Measurements from ENCODE around the gene KLHL30.

The KLHL30 gene

DNA sequence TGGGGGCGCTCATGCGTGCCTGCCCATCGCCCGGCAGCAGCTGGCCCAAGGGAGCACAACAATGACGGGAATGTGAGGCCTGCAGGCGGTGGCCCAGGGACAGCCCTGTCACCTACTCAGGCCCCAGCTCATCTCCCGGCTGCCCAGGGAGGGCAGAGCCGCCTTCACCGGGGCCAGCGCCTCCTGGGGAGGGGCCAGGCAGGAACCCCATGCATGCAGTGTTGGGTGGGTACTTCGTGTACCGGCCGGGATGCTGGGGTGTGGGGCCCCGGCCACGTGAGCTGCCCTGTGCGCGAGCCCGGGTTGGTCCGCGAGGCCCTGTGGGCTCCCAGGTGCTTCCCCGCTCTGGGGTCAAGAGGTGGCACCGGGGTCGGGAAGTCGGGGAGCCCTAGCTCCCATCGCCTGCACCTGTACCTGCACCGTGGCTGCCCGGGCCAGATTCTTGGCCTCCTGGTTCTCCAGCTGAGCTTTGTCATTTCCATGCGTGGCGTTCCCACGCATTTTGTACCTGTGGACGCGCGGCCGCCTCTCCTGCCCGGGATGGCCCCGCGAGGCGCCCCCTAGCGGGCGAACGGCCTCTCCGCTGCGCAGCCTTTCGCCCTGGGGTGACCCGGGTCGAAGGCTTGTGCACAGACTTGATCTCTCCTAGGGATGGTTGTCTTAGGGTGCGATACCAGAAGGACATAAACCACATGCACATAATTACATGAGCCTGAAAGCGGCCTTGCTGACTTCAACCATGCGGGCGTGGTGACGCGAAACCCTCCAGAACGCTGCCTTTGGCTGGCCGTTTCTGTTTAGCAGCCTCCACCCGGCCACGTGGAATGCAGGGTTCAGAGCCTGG is 950 bp downstream of the KLHL30 start:
- no peak for TF ChIP-seq GATA3 (IDR thresholded peaks at IDR 0.05; ENCODE audit: low read depth, low read length)
- no peak for TF ChIP-seq GATA2 (IDR thresholded peaks at IDR 0.05; ENCODE audit: low read depth, low read length)

- TF ChIP-seq GATA3 (IDR thresholded peaks at IDR 0.05; ENCODE audit: low read depth, low read length) = no peak
- TF ChIP-seq GATA2 (IDR thresholded peaks at IDR 0.05; ENCODE audit: low read depth, low read length) = no peak
These were observed 1.6 kb downstream of the KLHL30 start for GRCh38 chr2:238140040-238140439.

- TF ChIP-seq GATA3 (IDR thresholded peaks at IDR 0.05; ENCODE audit: low read depth, low read length) = no peak
- TF ChIP-seq GATA2 (IDR thresholded peaks at IDR 0.05; ENCODE audit: low read depth, low read length) = no peak
These were observed 2.5 kb downstream of the KLHL30 start for GRCh38 chr2:238140721-238141540.

DNA sequence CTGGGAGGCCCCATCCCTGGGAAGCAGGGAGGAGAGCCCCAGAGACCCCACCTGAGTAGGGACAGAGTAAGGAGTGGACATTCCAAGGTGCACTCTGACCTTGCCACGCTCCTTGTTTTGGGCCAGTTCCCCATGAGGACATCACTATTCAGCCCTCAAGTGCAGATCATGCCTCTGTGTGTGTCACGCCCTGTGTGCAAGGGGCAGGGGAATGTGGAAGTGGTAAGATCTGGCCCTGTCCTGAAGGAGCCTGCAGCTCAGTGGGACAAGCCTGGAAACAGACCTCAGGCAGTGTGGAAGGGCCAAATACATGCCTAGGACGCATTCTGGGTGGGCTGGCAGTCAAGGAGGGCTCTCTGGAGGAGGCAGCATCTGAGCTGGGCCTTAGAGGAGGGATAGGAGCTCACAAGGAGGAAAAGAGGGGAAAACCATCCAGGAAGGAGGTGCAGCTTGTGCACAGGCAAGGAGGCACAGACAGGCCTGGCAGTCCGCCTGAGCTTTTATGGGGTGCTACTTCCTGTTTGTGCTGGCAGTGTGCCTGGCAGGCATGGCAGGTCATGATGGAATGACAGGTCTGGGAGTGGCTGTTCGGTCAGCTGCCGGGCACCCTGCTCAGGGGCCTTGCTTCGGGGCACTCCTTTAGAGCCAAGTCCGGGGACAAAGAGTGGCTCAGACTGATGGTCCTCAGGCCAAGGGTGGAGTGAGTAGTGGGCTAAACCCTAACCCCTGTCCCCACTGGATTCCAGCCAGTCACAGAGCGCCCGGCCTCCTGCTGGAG is 3.3 kb downstream of the KLHL30 start:
- TF ChIP-seq GATA3 (IDR thresholded peaks at IDR 0.05; ENCODE audit: low read depth, low read length) = no peak
- no peak for TF ChIP-seq GATA2 (IDR thresholded peaks at IDR 0.05; ENCODE audit: low read depth, low read length)

DNA sequence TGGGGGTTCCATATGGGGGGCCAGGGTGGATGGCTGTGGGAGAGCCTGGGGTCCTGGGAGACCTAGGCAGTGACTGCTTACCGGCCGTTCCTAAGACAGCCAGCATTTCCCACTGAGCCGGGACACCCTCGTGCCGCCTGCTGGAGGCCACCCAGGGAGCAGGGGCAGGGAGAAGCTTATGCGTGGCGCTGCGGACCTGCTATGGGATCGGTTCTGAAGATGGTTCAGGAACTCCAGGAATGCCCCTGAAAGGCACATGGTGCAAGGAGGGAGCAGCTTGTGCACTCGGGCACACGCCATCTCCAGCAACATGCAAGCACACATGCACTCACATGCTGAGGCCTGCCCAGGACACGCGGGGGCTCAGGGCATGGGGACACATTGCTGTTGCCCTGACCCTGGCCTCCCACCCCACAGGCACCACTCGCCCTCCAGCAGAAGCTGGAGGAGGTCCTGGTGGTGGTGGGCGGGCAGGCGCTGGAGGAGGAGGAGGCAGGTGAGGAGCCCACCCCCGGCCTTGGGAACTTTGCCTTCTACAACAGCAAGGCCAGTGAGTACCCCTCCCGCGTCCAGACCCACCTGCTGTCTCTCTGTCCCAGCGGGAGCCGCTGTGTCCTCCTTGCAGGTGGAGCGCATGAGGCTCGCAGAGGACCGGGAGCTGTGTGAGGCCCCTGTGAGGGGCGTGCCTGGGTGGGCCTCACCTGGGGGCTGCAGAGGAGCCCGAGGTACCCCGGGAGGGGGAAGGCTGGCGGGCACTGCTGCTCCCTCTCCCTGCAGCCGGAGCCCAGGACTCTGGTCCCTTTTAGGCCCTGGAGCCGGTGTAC is 4.1 kb downstream of the KLHL30 start:
- no peak for TF ChIP-seq GATA3 (IDR thresholded peaks at IDR 0.05; ENCODE audit: low read depth, low read length)
- no peak for TF ChIP-seq GATA2 (IDR thresholded peaks at IDR 0.05; ENCODE audit: low read depth, low read length)

- TF ChIP-seq GATA2 (IDR thresholded peaks at IDR 0.05; ENCODE audit: low read depth, low read length) (no peak), GATA3 (IDR thresholded peaks at IDR 0.05; ENCODE audit: low read depth, low read length) (no peak)
These were observed 4.9 kb downstream of the KLHL30 start for GRCh38 chr2:238143239-238143951.

GRCh38 chr2:238144262-238144661 is 5.8 kb downstream of the KLHL30 start:
- TF ChIP-seq GATA2 (IDR thresholded peaks at IDR 0.05; ENCODE audit: low read depth, low read length) (no peak), GATA3 (IDR thresholded peaks at IDR 0.05; ENCODE audit: low read depth, low read length) (no peak)

DNA sequence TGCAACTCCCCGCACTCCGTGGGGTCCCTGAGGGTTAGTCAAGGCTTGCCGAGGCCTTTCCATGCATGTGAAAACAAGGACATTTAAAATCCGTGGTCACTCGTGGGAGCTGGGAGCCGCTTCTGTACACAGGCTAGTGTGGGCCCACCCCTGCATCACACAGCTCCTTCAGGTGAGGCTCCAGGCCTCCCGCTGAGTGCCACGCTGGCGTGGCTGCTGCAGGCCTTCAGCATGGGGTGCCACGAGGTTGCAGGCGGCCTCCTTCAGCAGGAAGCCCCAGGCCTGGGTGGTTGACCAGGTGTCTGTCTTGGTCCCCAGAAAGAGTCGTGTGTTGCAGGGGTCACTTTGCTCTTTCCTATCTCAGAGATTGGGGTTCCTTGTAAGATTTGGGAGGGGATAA is 6.6 kb downstream of the KLHL30 start:
- TF ChIP-seq GATA3 (IDR thresholded peaks at IDR 0.05; ENCODE audit: low read depth, low read length) (no peak), GATA2 (IDR thresholded peaks at IDR 0.05; ENCODE audit: low read depth, low read length) (no peak)

GRCh38 chr2:238145851-238146250 is 7.4 kb downstream of the KLHL30 start:
- no peak for TF ChIP-seq GATA2 (IDR thresholded peaks at IDR 0.05; ENCODE audit: low read depth, low read length)
- no peak for TF ChIP-seq GATA3 (IDR thresholded peaks at IDR 0.05; ENCODE audit: low read depth, low read length)

DNA sequence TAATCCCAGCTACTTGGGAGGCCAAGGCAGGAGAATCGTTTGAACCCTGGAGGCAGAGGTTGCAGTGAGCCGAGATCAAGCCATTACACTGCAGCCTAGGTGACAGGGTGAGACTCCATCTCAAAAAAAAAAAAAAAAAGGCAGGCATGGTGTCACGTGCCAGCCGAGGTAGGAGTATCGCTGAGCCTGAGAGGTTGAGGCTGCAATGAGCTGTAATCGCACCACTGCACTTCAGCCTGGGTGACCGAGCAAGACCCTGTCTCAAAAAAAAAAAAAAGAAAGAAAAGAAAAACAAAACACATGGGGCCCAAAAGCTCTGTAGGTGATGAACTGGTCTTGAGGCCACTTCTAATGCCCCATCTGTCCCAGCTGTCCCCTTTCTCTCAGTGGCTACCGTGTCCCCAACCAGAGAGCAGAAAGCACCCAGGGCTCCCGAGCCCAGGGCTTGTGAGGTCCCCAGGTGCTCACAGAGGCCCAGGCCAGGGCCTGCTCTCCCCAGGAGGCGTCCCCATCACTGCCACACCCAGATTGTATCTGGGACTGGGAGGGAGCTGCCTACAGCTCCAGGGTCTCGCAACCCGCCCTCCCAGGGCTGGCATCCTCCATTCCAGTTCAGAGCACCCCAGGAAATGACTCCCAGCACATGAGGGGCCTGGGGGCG is 8.5 kb downstream of the KLHL30 start:
- no peak for TF ChIP-seq GATA3 (IDR thresholded peaks at IDR 0.05; ENCODE audit: low read depth, low read length)
- no peak for TF ChIP-seq GATA2 (IDR thresholded peaks at IDR 0.05; ENCODE audit: low read depth, low read length)

DNA sequence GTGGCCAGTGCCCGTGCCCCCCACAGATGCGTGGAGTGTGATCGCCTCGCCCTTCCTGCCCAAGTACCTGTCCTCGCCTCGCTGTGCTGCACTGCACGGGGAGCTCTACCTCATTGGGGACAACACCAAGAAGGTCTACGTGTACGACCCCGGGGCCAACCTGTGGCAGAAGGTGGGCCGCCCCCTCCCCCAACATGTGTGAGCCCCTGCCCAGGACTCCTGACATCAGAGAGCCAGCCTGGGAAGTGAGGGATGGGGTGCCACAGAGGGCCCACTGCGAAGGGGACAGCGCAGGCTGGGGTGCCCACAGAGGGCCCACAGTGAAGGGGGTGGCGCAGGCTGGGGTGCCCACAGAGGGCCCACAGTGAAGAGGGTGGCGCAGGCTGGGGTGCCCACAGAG is 10.5 kb downstream of the KLHL30 start:
- TF ChIP-seq GATA3 (IDR thresholded peaks at IDR 0.05; ENCODE audit: low read depth, low read length) (no peak), GATA2 (IDR thresholded peaks at IDR 0.05; ENCODE audit: low read depth, low read length) (no peak)

GRCh38 chr2:238149841-238150572 is 11.5 kb downstream of the KLHL30 start:
- TF ChIP-seq GATA3 (IDR thresholded peaks at IDR 0.05; ENCODE audit: low read depth, low read length) (no peak), GATA2 (IDR thresholded peaks at IDR 0.05; ENCODE audit: low read depth, low read length) (no peak)

Measured in SH-SY5Y (cell line).